Natural killer cell treated with Interleukin-12 subunit alpha and Interleukin-12 subunit beta and Interleukin-15 and Interleukin-18, amount 100 ng/mL, for 72 hours (primary cell): Measurements from ENCODE around the gene IP6K1. TPM values are rescaled to one million over a fixed set of nuclear protein-coding genes. Genes with fewer than 3 reads are reported as not detected.
"Not testable (repeated sequence)": the region's sequence is repeated elsewhere in the genome, so short reads cannot be mapped to it uniquely, and the experiment has no call there.

Experiments used
- ATAC-seq, 2 donors: fragments of 150-1000 bp; cut with Tn5 transposase in 1 of 2; sonication (Bioruptor Pico), chemical (Tn5 transposase) in 1 of 2; 2 replicates each; pipeline ENCODE4 v1.10.0; 2021
- DNase-seq: peaks from one replicate; pipeline ENCODE4 v3.0.0; 2022; ENCODE audit warnings: low spot score
- H3K27ac Mint-ChIP-seq, 2 donors: 1 replicate in 1 of 2; 2 replicates in 1 of 2; pipeline ENCODE4 v1.8.0; 2022; ENCODE audit warnings: mixed read lengths in 2 of 2, mild to moderate bottlenecking in 1 of 2, moderate library complexity in 1 of 2
- H3K27me3 Mint-ChIP-seq, 2 donors: 1 replicate in 1 of 2; 2 replicates in 1 of 2; pipeline ENCODE4 v1.8.0; 2022; ENCODE audit warnings: mixed read lengths in 2 of 2
- H3K36me3 Mint-ChIP-seq: one replicate; pipeline ENCODE4 v1.8.0; 2022; ENCODE audit warnings: mixed read lengths
- H3K4me1 Mint-ChIP-seq, 2 donors: 1 replicate in 1 of 2; 2 replicates in 1 of 2; pipeline ENCODE4 v1.8.0; 2022; ENCODE audit warnings: low read depth in 2 of 2, mixed read lengths in 2 of 2, mild to moderate bottlenecking in 1 of 2
- H3K4me3 Mint-ChIP-seq: one replicate; pipeline ENCODE4 v1.8.0; 2022; ENCODE audit warnings: mixed read lengths
- H3K9me3 Mint-ChIP-seq: 2 replicates; pipeline ENCODE4 v1.8.0; 2022; ENCODE audit warnings: mixed read lengths
- total RNA-seq, 2 donors: library from RNA; stranded (reverse); gene quantifications; one replicate each; pipeline ENCODE4 v1.2.3, GENCODE V29; 2022

The IP6K1 gene
- total RNA-seq, 2 donors from 2014 or later: 53.4 to 56.7 TPM

- peaks cover 20 to 22% of the 10 kb centered on the region in 2 donors for H3K4me1 Mint-ChIP-seq
- not testable (repeated sequence) for H3K4me3 Mint-ChIP-seq, H3K36me3 Mint-ChIP-seq, H3K27me3 Mint-ChIP-seq, H3K27ac Mint-ChIP-seq, DNase-seq, ATAC-seq, H3K9me3 Mint-ChIP-seq
These were observed 100.5 kb downstream of the IP6K1 start for GRCh38 chr3:49685846-49686245.

GRCh38 chr3:49685103-49685502, 101.2 kb downstream of the IP6K1 start:
- not testable (repeated sequence) for H3K36me3 Mint-ChIP-seq, H3K27ac Mint-ChIP-seq, ATAC-seq, H3K4me3 Mint-ChIP-seq, DNase-seq, H3K27me3 Mint-ChIP-seq, H3K9me3 Mint-ChIP-seq
- peaks cover 15 to 16% of the 10 kb centered on the region in 2 donors for H3K4me1 Mint-ChIP-seq

- not testable (repeated sequence) for H3K27ac Mint-ChIP-seq, DNase-seq, H3K36me3 Mint-ChIP-seq, H3K4me3 Mint-ChIP-seq, H3K27me3 Mint-ChIP-seq, H3K9me3 Mint-ChIP-seq, ATAC-seq
- H3K4me1 Mint-ChIP-seq: peaks cover 15 to 16% of the 10 kb centered on the region in 2 donors
These were observed 101.9 kb downstream of the IP6K1 start for GRCh38 chr3:49684453-49684852.

- Mint-ChIP-seq H3K4me1 (peaks cover 8 to 9% of the 10 kb centered on the region in 2 donors), H3K36me3 (peaks cover 9% of the 10 kb centered on the region), H3K27me3 (no peaks in the 10 kb centered on the region), H3K27ac (no peak overlapping the region), H3K4me3 (no peak overlapping the region), H3K9me3 (no peaks in the 10 kb centered on the region)
- ATAC-seq (no peak), DNase-seq (no peak)
These were observed 103.2 kb downstream of the IP6K1 start for GRCh38 chr3:49683162-49683561.

GRCh38 chr3:49681543-49681942, 104.8 kb downstream of the IP6K1 start:
- H3K27me3 Mint-ChIP-seq: no peaks in the 10 kb centered on the region
- no peaks in the 10 kb centered on the region for H3K9me3 Mint-ChIP-seq
- ATAC-seq (no peak), DNase-seq (no peak)
- no peak overlapping the region for H3K27ac Mint-ChIP-seq
- peaks cover 10% of the 10 kb centered on the region in 2 donors for H3K4me1 Mint-ChIP-seq
- H3K36me3 Mint-ChIP-seq: peaks cover 10% of the 10 kb centered on the region
- no peak overlapping the region for H3K4me3 Mint-ChIP-seq

- Mint-ChIP-seq H3K4me3 (no peak overlapping the region), H3K4me1 (peaks cover 10% of the 10 kb centered on the region in 2 donors), H3K27me3 (no peaks in the 10 kb centered on the region), H3K27ac (no peak overlapping the region), H3K9me3 (no peaks in the 10 kb centered on the region), H3K36me3 (peaks cover 10% of the 10 kb centered on the region)
- ATAC-seq (no peak), DNase-seq (no peak)
These were observed 105.2 kb downstream of the IP6K1 start for GRCh38 chr3:49681232-49681522.

GRCh38 chr3:49680493-49681231, 105.7 kb downstream of the IP6K1 start:
- H3K27ac Mint-ChIP-seq: no peak overlapping the region
- peaks cover 10% of the 10 kb centered on the region for H3K36me3 Mint-ChIP-seq
- no peaks in the 10 kb centered on the region for H3K9me3 Mint-ChIP-seq
- DNase-seq (no peak), ATAC-seq (no peak)
- no peak overlapping the region for H3K4me3 Mint-ChIP-seq
- H3K27me3 Mint-ChIP-seq: no peaks in the 10 kb centered on the region
- peaks cover 13% of the 10 kb centered on the region in 2 donors for H3K4me1 Mint-ChIP-seq

GRCh38 chr3:49675912-49676311, 110.4 kb downstream of the IP6K1 start:
- ATAC-seq: no peak
- H3K4me1 Mint-ChIP-seq: peaks cover 29 to 36% of the 10 kb centered on the region in 2 donors
- no peak overlapping the region for H3K4me3 Mint-ChIP-seq
- H3K9me3 Mint-ChIP-seq: no peaks in the 10 kb centered on the region
- no peak overlapping the region for H3K27ac Mint-ChIP-seq
- H3K36me3 Mint-ChIP-seq: peaks cover 10% of the 10 kb centered on the region
- no peaks in the 10 kb centered on the region for H3K27me3 Mint-ChIP-seq
- DNase-seq: no peak

GRCh38 chr3:49674497-49674983, 111.8 kb downstream of the IP6K1 start:
- H3K4me3 Mint-ChIP-seq: peak overlapping the region; percentile 87
- DNase-seq: no peak
- ATAC-seq: peak; percentile 22 to 46
- no peaks in the 10 kb centered on the region for H3K27me3 Mint-ChIP-seq
- H3K36me3 Mint-ChIP-seq: peaks cover 4% of the 10 kb centered on the region
- H3K27ac Mint-ChIP-seq: peak overlapping the region; percentile 91 to 94
- peaks cover 23 to 30% of the 10 kb centered on the region in 2 donors for H3K4me1 Mint-ChIP-seq
- no peaks in the 10 kb centered on the region for H3K9me3 Mint-ChIP-seq

Other genes with a start within 250 kb of the IP6K1 start
- gene BSN, start 232.1 kb downstream of the IP6K1 start, total RNA-seq: under 1 TPM; 0.39 to 0.59 TPM
- gene APEH, start 112.2 kb downstream of the IP6K1 start, total RNA-seq: 100 to 1,000 TPM; 134 to 235 TPM
- gene MST1, start 97.1 kb downstream of the IP6K1 start, total RNA-seq: 1 to 10 TPM; 4.2 to 6.8 TPM
- gene RNF123, start 97.0 kb downstream of the IP6K1 start, total RNA-seq: 10 to 100 TPM; 45.6 to 67.9 TPM
- gene AMIGO3, start 66.9 kb downstream of the IP6K1 start, total RNA-seq: 1 to 10 TPM; 1.0 to 2.0 TPM
- gene GMPPB, start 62.6 kb downstream of the IP6K1 start, total RNA-seq: 100 to 1,000 TPM in 1 of 2 donors, 10 to 100 TPM in 1; 83.5 to 110 TPM
- gene CDHR4, start 13.3 kb upstream of the IP6K1 start, total RNA-seq: not detected
- gene INKA1, start 16.7 kb upstream of the IP6K1 start, total RNA-seq: under 1 TPM in 1 of 2 donors, not detected in 1; 0.64 TPM
- gene UBA7, start 27.4 kb upstream of the IP6K1 start, total RNA-seq: 100 to 1,000 TPM in 1 of 2 donors, 10 to 100 TPM in 1; 89.5 to 105 TPM
- 10 to 100 TPM; 14.0 to 44.0 TPM for gene TRAIP, start 70.0 kb upstream of the IP6K1 start, total RNA-seq
- gene CAMKV, start 83.4 kb upstream of the IP6K1 start, total RNA-seq: not detected
- 1 to 10 TPM in 1 of 2 donors, under 1 TPM in 1; 0.50 to 2.6 TPM for gene MST1R, start 117.3 kb upstream of the IP6K1 start, total RNA-seq
- gene MON1A, start 143.3 kb upstream of the IP6K1 start, total RNA-seq: 10 to 100 TPM; 11.3 to 18.7 TPM
- 100 to 1,000 TPM in 1 of 2 donors, 10 to 100 TPM in 1; 96.6 to 149 TPM for gene RBM6, start 153.6 kb upstream of the IP6K1 start, total RNA-seq